Kidney epithelial cell (primary cell): ENCODE results near the gene NPAS2. TPM values are rescaled to one million over a fixed set of nuclear protein-coding genes. Genes with fewer than 3 reads are reported as not detected.

Experiments used
- DNase-seq: peaks from one replicate; pipeline ENCODE4 v3.0.0-alpha.2; 2010; ENCODE audit warnings: low read depth
- H3K27me3 ChIP-seq: 2 replicates; pipeline ENCODE4 v1.6.0; 2011; ENCODE audit warnings: low read length; ENCODE audit not compliant: control insufficient read depth, insufficient read depth
- H3K36me3 ChIP-seq: 2 replicates; pipeline ENCODE4 v1.5.1; 2011; ENCODE audit warnings: low read length; ENCODE audit not compliant: control insufficient read depth, insufficient read depth
- H3K4me3 ChIP-seq: 2 replicates; pipeline ENCODE4 v1.5.1; 2011; ENCODE audit warnings: low read depth, mild to moderate bottlenecking, control low read depth, low read length
- total RNA-seq: library from RNA; depleted of rRNA; stranded (reverse); fragments of >200 nt; gene quantifications from 2 replicates; pipeline ENCODE4 v1.2.3, GENCODE V29; 2015
- TF ChIP-seq, protein P1 (sequence below): IDR thresholded peaks from 2 replicates; pipeline ENCODE4 v1.5.1; 2011; ENCODE audit warnings: mild to moderate bottlenecking, moderate library complexity, low read length, control low read depth, inconsistent platforms; ENCODE audit not compliant: insufficient read depth, poor library complexity, severe bottlenecking

The NPAS2 gene
- total RNA-seq, 1 donor from 2014 or later = 11.2 TPM

DNA sequence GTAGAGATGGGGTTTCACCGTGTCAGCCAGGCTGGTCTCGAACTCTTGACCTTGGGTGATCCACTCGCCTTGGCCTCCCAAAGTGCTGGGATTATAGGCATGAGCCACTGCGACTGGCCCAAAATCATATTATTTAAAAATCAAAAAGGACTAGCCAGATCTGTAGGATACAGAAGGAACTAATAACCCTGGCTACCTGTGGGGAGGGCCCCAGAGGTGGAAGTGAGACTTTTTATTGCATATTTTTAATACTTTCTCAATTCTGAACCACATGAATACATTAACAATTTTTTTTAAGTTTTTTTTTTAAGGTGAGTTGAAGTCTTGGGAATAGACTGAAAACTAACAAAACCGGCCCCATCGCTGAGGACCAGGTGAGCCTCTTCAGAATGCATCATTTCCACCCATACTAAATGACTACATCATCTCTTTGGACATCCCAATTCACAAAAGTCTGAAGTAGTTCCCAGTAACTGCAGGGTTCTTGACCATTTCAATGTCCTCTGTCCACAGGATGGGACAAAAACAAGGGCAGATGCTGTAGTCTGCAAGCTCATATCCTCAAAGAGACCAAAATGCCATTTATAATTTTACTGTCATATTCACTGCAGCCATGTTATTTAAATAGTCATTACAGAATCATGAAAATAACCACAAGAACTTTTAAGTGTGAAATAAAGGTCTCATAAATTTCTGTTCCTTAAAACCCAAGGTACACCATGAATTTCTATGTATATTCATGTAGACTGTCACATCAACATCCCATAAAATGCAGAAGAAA lies 203.6 kb downstream of the NPAS2 start:
- DNase-seq = no peak
- no peaks in the 10 kb centered on the region for H3K27me3 ChIP-seq
- no peaks in the 10 kb centered on the region for H3K36me3 ChIP-seq
- H3K4me3 ChIP-seq = no peak overlapping the region
- TF ChIP-seq, protein P1, sequence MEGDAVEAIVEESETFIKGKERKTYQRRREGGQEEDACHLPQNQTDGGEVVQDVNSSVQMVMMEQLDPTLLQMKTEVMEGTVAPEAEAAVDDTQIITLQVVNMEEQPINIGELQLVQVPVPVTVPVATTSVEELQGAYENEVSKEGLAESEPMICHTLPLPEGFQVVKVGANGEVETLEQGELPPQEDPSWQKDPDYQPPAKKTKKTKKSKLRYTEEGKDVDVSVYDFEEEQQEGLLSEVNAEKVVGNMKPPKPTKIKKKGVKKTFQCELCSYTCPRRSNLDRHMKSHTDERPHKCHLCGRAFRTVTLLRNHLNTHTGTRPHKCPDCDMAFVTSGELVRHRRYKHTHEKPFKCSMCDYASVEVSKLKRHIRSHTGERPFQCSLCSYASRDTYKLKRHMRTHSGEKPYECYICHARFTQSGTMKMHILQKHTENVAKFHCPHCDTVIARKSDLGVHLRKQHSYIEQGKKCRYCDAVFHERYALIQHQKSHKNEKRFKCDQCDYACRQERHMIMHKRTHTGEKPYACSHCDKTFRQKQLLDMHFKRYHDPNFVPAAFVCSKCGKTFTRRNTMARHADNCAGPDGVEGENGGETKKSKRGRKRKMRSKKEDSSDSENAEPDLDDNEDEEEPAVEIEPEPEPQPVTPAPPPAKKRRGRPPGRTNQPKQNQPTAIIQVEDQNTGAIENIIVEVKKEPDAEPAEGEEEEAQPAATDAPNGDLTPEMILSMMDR = no peak

DNA sequence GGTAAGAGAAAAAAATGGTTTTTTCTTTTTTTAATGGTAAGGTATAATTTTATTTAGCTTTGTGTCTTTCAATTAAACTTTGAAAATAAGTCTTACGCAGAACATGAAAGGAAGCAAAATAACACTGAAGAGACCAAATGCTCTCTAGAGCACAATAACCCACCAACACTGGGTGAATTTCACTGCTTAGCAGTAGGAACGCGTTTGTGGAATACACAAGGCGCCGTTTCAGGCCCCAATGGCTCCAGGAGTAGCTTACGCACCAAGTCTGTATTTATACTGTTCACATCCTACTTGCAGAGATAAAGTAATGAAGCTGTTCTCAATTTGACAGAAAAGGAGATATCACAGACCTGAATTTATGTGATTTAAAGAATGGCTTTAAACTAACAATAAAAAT lies 205.6 kb downstream of the NPAS2 start:
- no peak for DNase-seq
- H3K36me3 ChIP-seq = no peaks in the 10 kb centered on the region
- H3K27me3 ChIP-seq = no peaks in the 10 kb centered on the region
- TF ChIP-seq, protein P1 = no peak
- H3K4me3 ChIP-seq = no peak overlapping the region

DNA sequence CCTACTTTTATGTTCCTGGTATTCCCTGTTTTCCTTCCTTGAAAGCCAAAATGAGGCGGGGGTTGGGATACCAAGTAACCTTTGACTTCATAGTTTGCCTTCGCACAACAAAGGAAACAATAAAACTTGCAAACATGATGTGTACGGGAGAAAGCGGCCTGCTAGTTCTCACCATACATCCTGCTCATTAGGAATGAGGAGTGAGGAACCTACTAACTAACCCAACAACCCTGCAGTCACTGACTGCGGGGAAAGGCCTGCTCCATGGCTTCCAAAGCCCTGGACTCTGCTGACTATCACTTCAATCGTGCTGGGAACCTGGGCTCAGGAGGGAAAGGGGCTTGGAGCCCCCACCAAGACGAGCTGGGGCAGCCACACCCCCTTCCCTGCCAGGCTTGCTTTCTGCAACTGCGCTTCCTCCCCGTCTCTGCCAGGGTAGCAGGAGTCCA lies 206.3 kb downstream of the NPAS2 start:
- Histone ChIP-seq H3K36me3 (no peaks in the 10 kb centered on the region), H3K27me3 (no peaks in the 10 kb centered on the region), H3K4me3 (no peak overlapping the region)
- DNase-seq = no peak
- TF ChIP-seq, protein P1 = no peak

DNA sequence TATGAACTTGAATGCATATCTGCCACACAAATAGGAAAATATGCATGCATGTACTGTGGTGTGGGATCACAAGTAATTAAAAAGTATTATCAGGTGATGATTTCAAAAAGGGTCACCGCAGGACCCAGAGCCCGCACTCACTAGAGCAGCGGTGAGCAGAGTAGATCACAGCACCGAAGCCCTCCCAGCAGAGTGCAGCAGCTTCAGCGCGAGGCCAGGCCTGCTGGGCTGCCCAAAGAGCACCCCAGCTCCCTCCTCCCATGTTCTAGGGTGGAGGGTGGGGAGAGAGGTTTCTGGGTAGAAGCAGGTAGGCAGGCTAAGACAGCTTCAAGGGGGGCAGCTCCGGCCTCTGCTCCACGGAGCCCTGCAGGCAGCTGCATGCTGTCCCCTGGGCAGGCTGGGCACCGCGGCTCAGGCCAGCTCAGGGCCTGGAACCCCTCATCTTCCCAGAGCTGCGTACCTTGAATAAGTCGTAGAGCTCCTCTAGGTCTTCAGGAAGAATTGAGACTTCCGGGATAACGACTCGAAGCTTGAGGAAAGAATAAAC lies 207.1 kb downstream of the NPAS2 start:
- H3K4me3 ChIP-seq = no peak overlapping the region
- no peaks in the 10 kb centered on the region for H3K27me3 ChIP-seq
- H3K36me3 ChIP-seq = no peaks in the 10 kb centered on the region
- no peak for DNase-seq
- TF ChIP-seq, protein P1 = no peak

DNA sequence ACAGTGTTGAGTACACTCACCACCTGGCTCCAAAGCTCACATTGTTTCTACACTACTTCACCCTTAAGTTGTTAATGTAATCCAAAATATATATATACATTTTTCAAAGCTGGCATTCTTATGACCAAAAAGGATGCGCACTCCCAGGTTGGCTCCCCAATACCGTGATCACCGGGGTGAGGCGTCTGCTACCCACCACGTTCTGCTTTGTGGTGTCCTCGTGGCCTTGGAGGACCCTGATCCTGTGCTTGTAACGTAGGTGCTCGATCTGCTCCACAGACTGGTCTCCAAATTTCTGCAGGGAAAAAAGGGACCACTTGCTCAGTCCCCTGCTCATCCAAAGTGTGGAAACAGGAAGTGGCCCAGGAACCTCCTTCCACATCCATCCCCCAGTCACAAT lies 207.9 kb downstream of the NPAS2 start:
- H3K4me3 ChIP-seq = no peak overlapping the region
- H3K36me3 ChIP-seq = no peaks in the 10 kb centered on the region
- H3K27me3 ChIP-seq = no peaks in the 10 kb centered on the region
- TF ChIP-seq, protein P1 = no peak
- DNase-seq = no peak
